OCI-LY3 (cell line): ENCODE results near the gene BTAF1.

Experiments
- CTCF ChIP-seq: fragments of 200-600, 300-600 bp; sonication (generic); IDR thresholded peaks from 2 replicates; pipeline ENCODE4 v1.5.1; 2014; ENCODE audit warnings: antibody characterized with exemption, low read length, low read depth
- EZH2phosphoT487 ChIP-seq: fragments of 200-600 bp; shearing (Covaris generic); IDR thresholded peaks from 2 replicates; pipeline ENCODE4 v1.6.1; 2018; ENCODE audit warnings: antibody characterized with exemption, mixed run types, low read depth

GRCh38 chr10:92010047-92010735, 86.6 kb downstream of the BTAF1 start:
- TF ChIP-seq CTCF (no peak), EZH2phosphoT487 (no peak)
